GM18951 (cell line): ENCODE measurements around the gene GSTA5.
"Not testable (repeated sequence)": the region's sequence is repeated elsewhere in the genome, so short reads cannot be mapped to it uniquely, and the experiment has no call there.

Experiments used
- POLR2A ChIP-seq: IDR thresholded peaks from 4 replicates; pipeline ENCODE4 v1.6.1; 2011; ENCODE audit warnings: mild to moderate bottlenecking; ENCODE audit not compliant: insufficient read length, insufficient read depth; ENCODE audit errors: extremely low read depth
- in situ Hi-C: fragments of 300-500 bp; cut with MboI; formaldehyde crosslinking; loops from one replicate; pipeline ENCODE4 v1.12.0; 2022; ENCODE audit warnings: low sequenced_read_pairs, mixed read lengths, inconsistent platforms; ENCODE audit not compliant: unreplicated experiment

GSTA5 gene

GRCh38 chr6:52790861-52791260, 49.8 kb downstream of the GSTA5 start:
- no peak for TF ChIP-seq POLR2A

GRCh38 chr6:52789658-52790057, 51.0 kb downstream of the GSTA5 start:
- in situ Hi-C loops: loop anchor here (5.0 kb wide), 1 partner anchor 38 kb away; no protein-coding TSS in a partner anchor

More at GRCh38 chr6:52790861-52791260, 49.8 kb downstream of the GSTA5 start:
- in situ Hi-C loops: no loop called here

GRCh38 chr6:52788478-52788877, 52.1 kb downstream of the GSTA5 start:
- in situ Hi-C loops: loop anchor here (5.0 kb wide), 1 partner anchor 39 kb away; no protein-coding TSS in a partner anchor
- no peak for TF ChIP-seq POLR2A

- in situ Hi-C loops: loop anchor here (5.0 kb wide), 1 partner anchor 39 kb away; no protein-coding TSS in a partner anchor
- no peak for TF ChIP-seq POLR2A
Measured at GRCh38 chr6:52787917-52788316, 52.7 kb downstream of the GSTA5 start.

GRCh38 chr6:52786249-52786956, 54.2 kb downstream of the GSTA5 start:
- TF ChIP-seq POLR2A: no peak
- in situ Hi-C loops: loop anchor here (5.0 kb wide), 1 partner anchor 41 kb away; no protein-coding TSS in a partner anchor

- in situ Hi-C loops: not testable (repeated sequence)
Measured at GRCh38 chr6:52782696-52783274, 57.8 kb downstream of the GSTA5 start.

GRCh38 chr6:52782209-52782608, 58.4 kb downstream of the GSTA5 start:
- in situ Hi-C loops: not testable (repeated sequence)
